ENCODE data around the gene ADGRL3.

Gene ADGRL3

DNA sequence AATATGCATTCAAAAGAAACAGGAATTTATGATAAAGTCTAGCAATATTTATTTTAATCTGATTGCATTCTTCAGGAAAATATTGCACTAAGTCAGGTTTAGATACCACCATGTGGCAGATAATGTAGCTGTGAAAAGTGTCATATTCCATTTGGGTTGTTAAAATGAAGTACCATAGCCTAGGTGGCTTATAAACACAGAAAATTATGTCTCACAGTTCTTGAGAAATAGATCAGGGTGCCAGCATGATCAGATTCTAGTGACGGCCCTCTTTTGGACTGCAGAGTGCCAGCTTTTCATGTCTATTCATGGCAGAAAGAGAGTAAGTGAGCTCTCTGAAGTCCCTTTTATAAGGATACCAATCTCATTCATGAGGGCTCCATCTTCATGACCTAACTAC, 5.6 kb upstream of the ADGRL3 start:
- Histone ChIP-seq H3K4me1 (ENCODE audit: insufficient read depth, low read length) (no peaks in the 10 kb centered on the region), H3K27me3 (ENCODE audit: control insufficient read depth in 1 of 2, insufficient read depth in 2 of 2, low read length in 2 of 2) (peaks cover 3 to 9% of the 10 kb centered on the region in 2 donors), H3K36me3 (ENCODE audit: insufficient read depth, low read length) (no peaks in the 10 kb centered on the region), H3K27ac (ENCODE audit: low read depth, low read length) (no peak overlapping the region), H3K9ac (ENCODE audit: low read length) (no peak overlapping the region), H3K9me3 (ENCODE audit: low read length) (no peaks in the 10 kb centered on the region), H3K4me3 (ENCODE audit: low read depth in 1 of 2, low read length in 2 of 2) (no peak overlapping the region)

- Histone ChIP-seq H3K9me3 (ENCODE audit: low read length) (no peaks in the 10 kb centered on the region), H3K4me1 (ENCODE audit: insufficient read depth, low read length) (no peaks in the 10 kb centered on the region), H3K4me3 (ENCODE audit: low read depth in 1 of 2, low read length in 2 of 2) (no peak overlapping the region), H3K9ac (ENCODE audit: low read length) (no peak overlapping the region), H3K27ac (ENCODE audit: low read depth, low read length) (no peak overlapping the region), H3K27me3 (ENCODE audit: control insufficient read depth in 1 of 2, insufficient read depth in 2 of 2, low read length in 2 of 2) (peaks cover 9 to 10% of the 10 kb centered on the region in 2 donors), H3K36me3 (ENCODE audit: insufficient read depth, low read length) (no peaks in the 10 kb centered on the region)
Observed at GRCh38 chr4:61195101-61195500, 5.0 kb upstream of the ADGRL3 start.

DNA sequence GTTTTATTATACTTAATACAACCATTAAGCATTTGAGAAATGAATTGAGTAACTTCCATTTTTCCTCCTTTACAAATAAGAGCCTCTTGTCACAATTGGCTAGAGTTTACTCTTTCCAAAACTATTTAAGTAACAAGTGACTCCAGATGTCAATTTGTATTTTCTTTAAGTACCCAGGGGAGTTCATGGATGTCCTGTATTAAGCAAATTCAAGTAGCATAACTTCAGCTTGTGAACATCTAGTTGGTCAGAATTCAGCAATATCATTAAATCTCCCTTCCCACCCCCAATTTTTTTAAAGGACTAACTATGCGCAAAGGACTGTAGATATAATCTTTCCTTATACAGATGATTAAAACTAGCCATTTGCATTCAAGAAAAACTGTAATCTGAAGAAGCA, 1.4 kb upstream of the ADGRL3 start:
- H3K4me1 ChIP-seq (ENCODE audit: insufficient read depth, low read length), result peaks cover 3% of the 10 kb centered on the region
- no peak overlapping the region for H3K27ac ChIP-seq (ENCODE audit: low read depth, low read length)
- peaks cover 10 to 37% of the 10 kb centered on the region in 2 donors for H3K27me3 ChIP-seq (ENCODE audit: control insufficient read depth in 1 of 2, insufficient read depth in 2 of 2, low read length in 2 of 2)

DNA sequence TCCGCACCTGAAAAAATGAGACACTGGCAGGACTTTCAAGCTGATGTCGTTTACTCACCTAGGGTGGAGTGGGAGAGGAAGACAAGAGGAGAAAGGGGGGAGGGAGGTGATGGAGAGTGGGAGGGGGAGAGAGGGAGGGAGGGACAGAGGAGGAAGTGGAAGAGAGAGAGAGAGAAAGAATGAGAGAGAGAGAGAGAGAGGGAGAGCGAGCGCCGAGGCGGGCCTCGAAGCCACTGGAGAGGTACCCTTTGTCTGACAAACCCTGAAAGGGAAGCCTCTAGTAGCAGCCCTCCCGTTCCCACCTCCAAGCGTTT, 296 bp upstream of the ADGRL3 start:
- peak overlapping the region in 1 of 2 donors; percentile 66 for H3K4me3 ChIP-seq (ENCODE audit: low read depth in 1 of 2, low read length in 2 of 2)
- H3K9ac ChIP-seq (ENCODE audit: low read length), result no peak overlapping the region
- peaks cover 10 to 37% of the 10 kb centered on the region in 2 donors for H3K27me3 ChIP-seq (ENCODE audit: control insufficient read depth in 1 of 2, insufficient read depth in 2 of 2, low read length in 2 of 2)
- H3K9me3 ChIP-seq (ENCODE audit: low read length), result no peaks in the 10 kb centered on the region
- H3K4me1 ChIP-seq (ENCODE audit: insufficient read depth, low read length), result peaks cover 3% of the 10 kb centered on the region
- H3K36me3 ChIP-seq (ENCODE audit: insufficient read depth, low read length), result no peaks in the 10 kb centered on the region
- no peak overlapping the region for H3K27ac ChIP-seq (ENCODE audit: low read depth, low read length)

More for the DNA sequence above, 1.4 kb upstream of the ADGRL3 start:
- Histone ChIP-seq H3K36me3 (ENCODE audit: insufficient read depth, low read length) (no peaks in the 10 kb centered on the region), H3K4me3 (ENCODE audit: low read depth in 1 of 2, low read length in 2 of 2) (no peak overlapping the region), H3K9ac (ENCODE audit: low read length) (no peak overlapping the region), H3K9me3 (ENCODE audit: low read length) (no peaks in the 10 kb centered on the region)

DNA sequence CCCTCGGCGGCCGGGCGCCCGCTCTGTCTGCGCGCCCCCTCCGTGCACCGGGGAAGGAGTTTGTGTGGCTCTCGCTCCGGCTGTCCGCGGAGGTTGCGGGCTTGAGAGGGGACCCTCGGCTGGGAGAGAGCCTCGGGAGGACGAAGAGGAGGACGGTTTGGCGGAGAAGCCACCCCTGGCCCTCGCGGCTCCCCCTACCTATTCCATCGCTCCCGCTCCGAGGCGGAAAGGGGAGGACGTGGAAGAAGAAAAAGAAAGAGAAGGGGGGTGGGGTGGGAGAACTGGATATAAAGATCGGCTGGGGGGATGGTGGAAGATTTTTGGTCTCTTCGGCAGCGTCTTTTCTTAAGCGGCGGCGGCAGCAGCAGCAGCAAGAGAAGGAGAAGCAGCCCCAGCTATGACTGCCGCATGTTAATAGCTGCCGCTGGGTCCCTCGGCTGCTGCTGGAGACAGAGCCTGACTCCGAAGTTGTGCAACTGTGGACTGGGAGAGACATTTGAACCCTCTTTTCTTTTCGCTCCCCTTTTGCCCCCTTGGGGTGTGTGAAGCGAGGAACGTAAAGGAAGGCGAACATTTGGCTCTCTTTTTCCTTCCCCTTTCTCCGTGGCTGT, 895 bp downstream of the ADGRL3 start:
- peaks cover 3% of the 10 kb centered on the region for H3K4me1 ChIP-seq (ENCODE audit: insufficient read depth, low read length)
- H3K27ac ChIP-seq (ENCODE audit: low read depth, low read length), result no peak overlapping the region
- peak overlapping the region; percentile 66 to 78 for H3K4me3 ChIP-seq (ENCODE audit: low read depth in 1 of 2, low read length in 2 of 2)
- H3K9me3 ChIP-seq (ENCODE audit: low read length), result no peaks in the 10 kb centered on the region
- H3K36me3 ChIP-seq (ENCODE audit: insufficient read depth, low read length), result no peaks in the 10 kb centered on the region
- H3K27me3 ChIP-seq (ENCODE audit: control insufficient read depth in 1 of 2, insufficient read depth in 2 of 2, low read length in 2 of 2), result peaks cover 10 to 37% of the 10 kb centered on the region in 2 donors
- H3K9ac ChIP-seq (ENCODE audit: low read length), result no peak overlapping the region

DNA sequence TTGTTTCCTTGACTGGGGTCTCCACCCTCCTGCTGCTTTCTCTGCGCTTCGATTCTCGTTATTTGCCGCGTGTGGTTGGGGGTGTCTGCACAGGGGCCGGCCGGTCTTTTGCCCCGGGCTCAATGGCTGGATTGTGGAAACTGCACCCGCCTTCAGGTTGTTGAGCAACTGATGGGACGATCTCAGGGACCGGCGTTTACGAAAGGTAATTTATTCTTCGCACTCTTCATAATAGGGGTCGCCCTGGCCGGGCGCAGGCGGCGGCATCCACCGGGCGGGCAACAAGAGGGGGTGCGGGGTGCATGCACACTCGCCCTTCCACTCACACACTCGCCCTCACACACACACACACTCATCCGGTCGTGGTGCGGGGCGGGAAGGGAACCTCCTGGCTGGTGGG, 1.4 kb downstream of the ADGRL3 start:
- no peak overlapping the region for H3K9ac ChIP-seq (ENCODE audit: low read length)
- peak overlapping the region; percentile 66 to 78 for H3K4me3 ChIP-seq (ENCODE audit: low read depth in 1 of 2, low read length in 2 of 2)
- no peaks in the 10 kb centered on the region for H3K9me3 ChIP-seq (ENCODE audit: low read length)
- H3K4me1 ChIP-seq (ENCODE audit: insufficient read depth, low read length), result peaks cover 3% of the 10 kb centered on the region
- H3K36me3 ChIP-seq (ENCODE audit: insufficient read depth, low read length), result no peaks in the 10 kb centered on the region
- peaks cover 10 to 37% of the 10 kb centered on the region in 2 donors for H3K27me3 ChIP-seq (ENCODE audit: control insufficient read depth in 1 of 2, insufficient read depth in 2 of 2, low read length in 2 of 2)
- H3K27ac ChIP-seq (ENCODE audit: low read depth, low read length), result no peak overlapping the region

GRCh38 chr4:61201961-61202637, 2.0 kb downstream of the ADGRL3 start:
- Histone ChIP-seq H3K4me1 (ENCODE audit: insufficient read depth, low read length) (peaks cover 3% of the 10 kb centered on the region), H3K27me3 (ENCODE audit: control insufficient read depth in 1 of 2, insufficient read depth in 2 of 2, low read length in 2 of 2) (peaks cover 10 to 37% of the 10 kb centered on the region in 2 donors), H3K27ac (ENCODE audit: low read depth, low read length) (no peak overlapping the region), H3K4me3 (ENCODE audit: low read depth in 1 of 2, low read length in 2 of 2) (peak overlapping the region; percentile 66 to 78), H3K9me3 (ENCODE audit: low read length) (no peaks in the 10 kb centered on the region), H3K9ac (ENCODE audit: low read length) (no peak overlapping the region), H3K36me3 (ENCODE audit: insufficient read depth, low read length) (no peaks in the 10 kb centered on the region)

DNA sequence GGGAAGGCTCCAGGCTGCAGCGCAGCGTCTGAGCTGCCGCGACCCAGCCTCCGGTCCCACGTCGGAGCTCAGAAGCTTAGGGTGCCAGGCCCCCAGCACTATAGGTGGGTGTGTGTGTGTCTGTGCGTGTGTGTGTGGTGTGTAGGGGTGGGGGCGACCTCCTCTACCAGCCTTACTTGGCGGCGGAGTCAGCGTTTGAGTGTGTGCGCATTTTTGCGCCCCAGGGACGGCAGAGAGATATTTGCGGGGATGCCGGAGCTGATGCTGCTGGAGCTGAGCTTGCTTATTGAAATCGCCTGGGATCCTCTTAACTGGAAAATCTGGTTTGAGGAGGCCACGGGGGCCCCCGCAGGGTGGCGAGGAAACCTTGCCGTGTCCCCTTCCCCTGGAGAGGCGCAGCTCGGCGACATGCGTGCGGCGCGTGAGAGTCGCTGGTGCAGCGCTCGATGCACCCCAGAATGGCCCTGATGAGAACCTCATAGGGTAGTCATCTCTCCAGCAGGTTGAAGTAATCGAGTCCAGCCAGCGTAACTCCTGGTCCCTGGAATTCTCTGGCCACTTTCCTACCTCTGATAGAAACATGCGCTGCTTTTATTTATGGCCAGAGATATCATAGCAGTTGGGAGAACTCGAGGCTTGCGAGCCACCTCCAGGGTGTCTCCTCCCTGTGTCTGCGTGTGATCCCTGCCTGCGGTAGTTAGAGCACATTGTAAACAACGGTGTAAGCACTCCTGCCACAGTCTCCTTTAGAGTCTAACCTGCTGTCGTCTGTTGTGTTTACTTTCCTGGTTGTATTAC, 2.7 kb downstream of the ADGRL3 start:
- H3K4me3 ChIP-seq (ENCODE audit: low read depth in 1 of 2, low read length in 2 of 2), result peak overlapping the region in 1 of 2 donors; percentile 43
- H3K36me3 ChIP-seq (ENCODE audit: insufficient read depth, low read length), result no peaks in the 10 kb centered on the region
- H3K27me3 ChIP-seq (ENCODE audit: control insufficient read depth in 1 of 2, insufficient read depth in 2 of 2, low read length in 2 of 2), result peaks cover 10 to 37% of the 10 kb centered on the region in 2 donors
- no peak overlapping the region for H3K9ac ChIP-seq (ENCODE audit: low read length)
- H3K9me3 ChIP-seq (ENCODE audit: low read length), result no peaks in the 10 kb centered on the region
- no peak overlapping the region for H3K27ac ChIP-seq (ENCODE audit: low read depth, low read length)
- H3K4me1 ChIP-seq (ENCODE audit: insufficient read depth, low read length), result peaks cover 3% of the 10 kb centered on the region

DNA sequence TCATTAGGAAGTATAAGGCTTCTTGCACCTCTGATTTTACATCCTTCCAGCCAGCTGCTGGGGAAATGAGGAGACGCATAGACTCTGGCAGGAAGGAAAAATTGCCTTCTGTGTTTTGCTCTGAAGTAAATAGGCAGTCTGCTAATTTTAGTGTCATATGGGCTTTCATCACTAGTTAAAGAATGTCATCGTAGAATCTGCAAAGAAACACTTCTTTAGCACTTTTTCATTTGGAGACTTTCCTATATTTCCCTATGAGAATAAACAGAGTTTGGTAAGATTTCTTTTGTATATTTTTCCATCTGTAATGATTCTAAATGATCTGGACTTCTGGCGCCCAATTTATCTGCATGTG, 3.3 kb downstream of the ADGRL3 start:
- H3K9ac ChIP-seq (ENCODE audit: low read length), result no peak overlapping the region
- H3K4me1 ChIP-seq (ENCODE audit: insufficient read depth, low read length), result peaks cover 3% of the 10 kb centered on the region
- peaks cover 10 to 37% of the 10 kb centered on the region in 2 donors for H3K27me3 ChIP-seq (ENCODE audit: control insufficient read depth in 1 of 2, insufficient read depth in 2 of 2, low read length in 2 of 2)
- no peak overlapping the region for H3K27ac ChIP-seq (ENCODE audit: low read depth, low read length)
- H3K36me3 ChIP-seq (ENCODE audit: insufficient read depth, low read length), result no peaks in the 10 kb centered on the region
- H3K9me3 ChIP-seq (ENCODE audit: low read length), result no peaks in the 10 kb centered on the region
- peak overlapping the region in 1 of 2 donors; percentile 43 for H3K4me3 ChIP-seq (ENCODE audit: low read depth in 1 of 2, low read length in 2 of 2)

GRCh38 chr4:61204353-61205060, 4.4 kb downstream of the ADGRL3 start:
- Histone ChIP-seq H3K4me1 (ENCODE audit: insufficient read depth, low read length) (peaks cover 3% of the 10 kb centered on the region), H3K27me3 (ENCODE audit: control insufficient read depth in 1 of 2, insufficient read depth in 2 of 2, low read length in 2 of 2) (peaks cover under 1 to 35% of the 10 kb centered on the region in 2 donors), H3K4me3 (ENCODE audit: low read depth in 1 of 2, low read length in 2 of 2) (no peak overlapping the region), H3K36me3 (ENCODE audit: insufficient read depth, low read length) (no peaks in the 10 kb centered on the region), H3K27ac (ENCODE audit: low read depth, low read length) (no peak overlapping the region), H3K9ac (ENCODE audit: low read length) (no peak overlapping the region), H3K9me3 (ENCODE audit: low read length) (no peaks in the 10 kb centered on the region)

DNA sequence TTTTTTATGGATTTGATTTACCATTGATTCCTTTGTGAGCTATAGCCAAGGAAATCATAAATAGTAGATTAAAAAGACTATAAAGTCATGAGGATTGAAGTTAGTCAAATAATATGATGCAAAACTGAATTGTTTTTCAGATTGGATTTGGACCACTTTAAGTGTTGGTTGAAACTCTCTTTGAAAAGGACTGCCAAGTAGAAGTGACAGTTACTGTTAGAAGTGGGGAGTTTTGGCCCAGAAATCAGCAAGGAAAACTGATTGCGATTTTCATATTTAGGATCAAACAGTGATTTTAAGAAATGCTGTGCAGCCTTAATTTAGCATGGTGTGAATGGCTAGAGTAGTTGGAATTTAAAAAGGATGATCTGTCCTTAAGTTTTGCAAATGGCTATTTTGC, 4.9 kb downstream of the ADGRL3 start:
- Histone ChIP-seq H3K4me3 (ENCODE audit: low read depth in 1 of 2, low read length in 2 of 2) (no peak overlapping the region), H3K27me3 (ENCODE audit: control insufficient read depth in 1 of 2, insufficient read depth in 2 of 2, low read length in 2 of 2) (peaks cover 0 to 29% of the 10 kb centered on the region in 2 donors), H3K9ac (ENCODE audit: low read length) (no peak overlapping the region), H3K36me3 (ENCODE audit: insufficient read depth, low read length) (no peaks in the 10 kb centered on the region), H3K27ac (ENCODE audit: low read depth, low read length) (no peak overlapping the region), H3K9me3 (ENCODE audit: low read length) (no peaks in the 10 kb centered on the region), H3K4me1 (ENCODE audit: insufficient read depth, low read length) (peaks cover 3% of the 10 kb centered on the region)

Measured in muscle layer of colon (tissue), 2 donors.